Measurements from ENCODE around the gene FBN2. TPM values are rescaled to one million over a fixed set of nuclear protein-coding genes. Genes with fewer than 3 reads are reported as not detected.

Gene FBN2
- total RNA-seq, 1 experiment from 2014 or later, result 0.42 TPM

DNA sequence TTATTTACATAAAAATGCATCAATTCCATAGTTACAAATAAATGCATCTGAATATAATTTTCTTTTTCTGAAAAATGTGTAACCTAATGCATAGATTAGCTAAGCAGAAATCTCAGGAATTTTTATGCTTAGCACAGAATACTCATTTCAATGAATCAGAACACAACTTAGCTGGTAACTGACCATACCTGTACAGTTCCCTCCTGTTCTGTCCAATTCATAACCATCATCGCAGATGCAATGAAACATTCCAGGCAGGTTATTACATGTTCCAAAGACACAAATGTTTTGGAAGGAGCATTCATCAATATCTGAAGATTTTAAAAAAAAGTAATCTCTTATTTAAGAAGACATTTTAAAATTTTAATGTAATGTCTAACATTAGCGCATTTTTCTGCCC lies 219.4 kb downstream of the FBN2 start:
- ChIA-PET CTCF (no interaction called here), RAD21 (ENCODE audit: low non-redundant PET in 1 of 2, low total read pairs in 2 of 2, uncharacterized antibody in 2 of 2, unreplicated experiment in 2 of 2) (no interaction called here), POLR2A (no interaction called here)
- H3K27me3 ChIP-seq (ENCODE audit: insufficient read depth, low read length), result no peaks in the 10 kb centered on the region
- H3K27ac ChIP-seq (ENCODE audit: low read depth, low read length), result no peak overlapping the region
- H3K9me3 ChIP-seq (ENCODE audit: control insufficient read depth in 1 of 2, insufficient read depth in 1 of 2, low read depth in 1 of 2, low read length in 2 of 2), result no peaks in the 10 kb centered on the region
- H3K4me1 ChIP-seq (ENCODE audit: control insufficient read depth in 1 of 2, insufficient read depth in 2 of 2, low read length in 2 of 2), result no peaks in the 10 kb centered on the region
- no peaks in the 10 kb centered on the region for H4K20me1 ChIP-seq (ENCODE audit: insufficient read depth)
- H3K4me2 ChIP-seq (ENCODE audit: low read length), result no peak overlapping the region
- ATAC-seq (no peak), DNase-seq (ENCODE audit: low read depth, low spot score) (no peak)
- no peak overlapping the region for H3K4me3 ChIP-seq (replicated peaks in 1 of 2; ENCODE audit: low read depth in 1 of 2, low read length in 2 of 2)
- H2AFZ ChIP-seq (ENCODE audit: low read depth, low read length, poor library complexity, severe bottlenecking), result no peak overlapping the region
- H3K9me2 ChIP-seq (ENCODE audit: insufficient read depth), result no peaks in the 10 kb centered on the region
- no peaks in the 10 kb centered on the region for H3K36me3 ChIP-seq (ENCODE audit: control insufficient read depth in 1 of 2, insufficient read depth in 2 of 2, low read length in 2 of 2)
- no peaks in the 10 kb centered on the region for H3K79me2 ChIP-seq (ENCODE audit: insufficient read depth, low read length)
- intact Hi-C loops (cut with micrococcal nuclease), result no loop called here
- TF ChIP-seq SRF (IDR thresholded peaks at IDR 0.05; ENCODE audit: low read depth), result no peak
- TF ChIP-seq ZFX (IDR thresholded peaks at IDR 0.05), result no peak
- TF ChIP-seq RAD21 (IDR thresholded peaks at IDR 0.05; ENCODE audit: low read depth), result no peak
- no peak for TF ChIP-seq FOSL1 (IDR thresholded peaks at IDR 0.05; ENCODE audit: low read depth)
- TF ChIP-seq ELF1 (IDR thresholded peaks at IDR 0.05; ENCODE audit: borderline replicate concordance, low read depth), result no peak
- no peak for TF ChIP-seq TCF7L2 (IDR thresholded peaks at IDR 0.05; ENCODE audit: borderline replicate concordance, extremely low read depth, insufficient read depth, insufficient read length)
- TF ChIP-seq EZH2 (IDR thresholded peaks at IDR 0.05), result no peak
- no peak overlapping the region for H3K9ac ChIP-seq (ENCODE audit: low read length)
- BruUV-seq (replicated peaks), result no TSS peak

- POLR2A ChIA-PET, result no interaction called here
- intact Hi-C loops (cut with micrococcal nuclease), result no loop called here
- DNase-seq (ENCODE audit: low read depth, low spot score) (no peak), ATAC-seq (no peak)
- no peaks in the 10 kb centered on the region for H3K79me2 ChIP-seq (ENCODE audit: insufficient read depth, low read length)
- no peaks in the 10 kb centered on the region for H3K4me1 ChIP-seq (ENCODE audit: control insufficient read depth in 1 of 2, insufficient read depth in 2 of 2, low read length in 2 of 2)
- no peaks in the 10 kb centered on the region for H3K9me3 ChIP-seq (ENCODE audit: control insufficient read depth in 1 of 2, insufficient read depth in 1 of 2, low read depth in 1 of 2, low read length in 2 of 2)
- TF ChIP-seq EGR1 (IDR thresholded peaks at IDR 0.05; ENCODE audit: low read depth), result no peak
- no peak for TF ChIP-seq ATF3 (IDR thresholded peaks at IDR 0.05)
- TF ChIP-seq POLR2AphosphoS5 (IDR thresholded peaks at IDR 0.05; ENCODE audit: low read depth, low read length), result no peak
- no peaks in the 10 kb centered on the region for H3K36me3 ChIP-seq (ENCODE audit: control insufficient read depth in 1 of 2, insufficient read depth in 2 of 2, low read length in 2 of 2)
- CTCF ChIA-PET, result no interaction called here
- H3K27me3 ChIP-seq (ENCODE audit: insufficient read depth, low read length), result no peaks in the 10 kb centered on the region
- H3K9me2 ChIP-seq (ENCODE audit: insufficient read depth), result no peaks in the 10 kb centered on the region
- H3K4me2 ChIP-seq (ENCODE audit: low read length), result no peak overlapping the region
- no peak overlapping the region for H3K27ac ChIP-seq (ENCODE audit: low read depth, low read length)
- no peak overlapping the region for H3K4me3 ChIP-seq (replicated peaks in 1 of 2; ENCODE audit: low read depth in 1 of 2, low read length in 2 of 2)
- no peaks in the 10 kb centered on the region for H4K20me1 ChIP-seq (ENCODE audit: insufficient read depth)
- BruUV-seq (replicated peaks), result no TSS peak
- H2AFZ ChIP-seq (ENCODE audit: low read depth, low read length, poor library complexity, severe bottlenecking), result no peak overlapping the region
- RAD21 ChIA-PET (ENCODE audit: low non-redundant PET in 1 of 2, low total read pairs in 2 of 2, uncharacterized antibody in 2 of 2, unreplicated experiment in 2 of 2), result no interaction called here
- no peak overlapping the region for H3K9ac ChIP-seq (ENCODE audit: low read length)
Measured at GRCh38 chr5:128317481-128317880, 220.6 kb downstream of the FBN2 start.
